ENCODE results near the gene FAM120B. TPM values are rescaled to one million over a fixed set of nuclear protein-coding genes. Genes with fewer than 3 reads are reported as not detected.
"Not testable (repeated sequence)": the region's sequence is repeated elsewhere in the genome, so short reads cannot be mapped to it uniquely, and the experiment has no call there.

The FAM120B gene
- 7.8 and 9.1 TPM in 2 replicates for polyA plus RNA-seq (2014; cell fraction: cytosol; rRNA removed)
- 13.9 and 18.7 TPM in 2 replicates for polyA plus RNA-seq (2014; cell fraction: nucleus; rRNA removed)

- DNase-seq (ENCODE audit: low spot score), result peak; percentile 94
Measured at GRCh38 chr6:170306324-170307079, at the start of gene FAM120B. FAM120B (plus strand) TSS chr6:170306758; CDS start chr6:170317391, 10,633 bp downstream.

- no peak for DNase-seq (ENCODE audit: low spot score)
Measured at GRCh38 chr6:170257376-170257775, 49.2 kb upstream of the FAM120B start.

- no peak for DNase-seq (ENCODE audit: low spot score)
Measured at GRCh38 chr6:170258407-170258806, 48.2 kb upstream of the FAM120B start.

GRCh38 chr6:170259278-170259677, 47.3 kb upstream of the FAM120B start:
- DNase-seq (ENCODE audit: low spot score), result no peak

- DNase-seq (ENCODE audit: low spot score), result no peak
Measured at GRCh38 chr6:170260686-170261085, 45.9 kb upstream of the FAM120B start.

GRCh38 chr6:170261643-170262488, 44.7 kb upstream of the FAM120B start:
- DNase-seq (ENCODE audit: low spot score), result no peak

GRCh38 chr6:170262489-170263088, 44.0 kb upstream of the FAM120B start:
- no peak for DNase-seq (ENCODE audit: low spot score)

- no peak for DNase-seq (ENCODE audit: low spot score)
Measured at GRCh38 chr6:170263410-170263809, 43.1 kb upstream of the FAM120B start.

GRCh38 chr6:170264086-170264485, 42.5 kb upstream of the FAM120B start:
- no peak for DNase-seq (ENCODE audit: low spot score)

GRCh38 chr6:170264644-170265043, 41.9 kb upstream of the FAM120B start:
- not testable (repeated sequence) for DNase-seq (ENCODE audit: low spot score)

GRCh38 chr6:170265655-170266054, 40.9 kb upstream of the FAM120B start:
- DNase-seq (ENCODE audit: low spot score), result no peak

- DNase-seq (ENCODE audit: low spot score), result no peak
Measured at GRCh38 chr6:170266061-170266825, 40.3 kb upstream of the FAM120B start.

- DNase-seq (ENCODE audit: low spot score), result no peak
Measured at GRCh38 chr6:170267688-170268087, 38.9 kb upstream of the FAM120B start.

GRCh38 chr6:170268216-170269129, 38.1 kb upstream of the FAM120B start:
- no peak for DNase-seq (ENCODE audit: low spot score)

- no peak for DNase-seq (ENCODE audit: low spot score)
Measured at GRCh38 chr6:170269151-170269845, 37.3 kb upstream of the FAM120B start.

GRCh38 chr6:170269846-170270541, 36.6 kb upstream of the FAM120B start:
- no peak for DNase-seq (ENCODE audit: low spot score)

- no peak for DNase-seq (ENCODE audit: low spot score)
Measured at GRCh38 chr6:170270984-170271593, 35.5 kb upstream of the FAM120B start.

GRCh38 chr6:170271771-170272314, 34.7 kb upstream of the FAM120B start:
- no peak for DNase-seq (ENCODE audit: low spot score)

All from SK-N-DZ (cell line).